Measurements from ENCODE around the gene CLASP2.

- TF ChIP-seq, protein P1, sequence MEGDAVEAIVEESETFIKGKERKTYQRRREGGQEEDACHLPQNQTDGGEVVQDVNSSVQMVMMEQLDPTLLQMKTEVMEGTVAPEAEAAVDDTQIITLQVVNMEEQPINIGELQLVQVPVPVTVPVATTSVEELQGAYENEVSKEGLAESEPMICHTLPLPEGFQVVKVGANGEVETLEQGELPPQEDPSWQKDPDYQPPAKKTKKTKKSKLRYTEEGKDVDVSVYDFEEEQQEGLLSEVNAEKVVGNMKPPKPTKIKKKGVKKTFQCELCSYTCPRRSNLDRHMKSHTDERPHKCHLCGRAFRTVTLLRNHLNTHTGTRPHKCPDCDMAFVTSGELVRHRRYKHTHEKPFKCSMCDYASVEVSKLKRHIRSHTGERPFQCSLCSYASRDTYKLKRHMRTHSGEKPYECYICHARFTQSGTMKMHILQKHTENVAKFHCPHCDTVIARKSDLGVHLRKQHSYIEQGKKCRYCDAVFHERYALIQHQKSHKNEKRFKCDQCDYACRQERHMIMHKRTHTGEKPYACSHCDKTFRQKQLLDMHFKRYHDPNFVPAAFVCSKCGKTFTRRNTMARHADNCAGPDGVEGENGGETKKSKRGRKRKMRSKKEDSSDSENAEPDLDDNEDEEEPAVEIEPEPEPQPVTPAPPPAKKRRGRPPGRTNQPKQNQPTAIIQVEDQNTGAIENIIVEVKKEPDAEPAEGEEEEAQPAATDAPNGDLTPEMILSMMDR (IDR thresholded peaks at IDR 0.05; ENCODE audit: low read length), result no peak
- no peak for TF ChIP-seq EZH2phosphoT487 (IDR thresholded peaks at IDR 0.05; ENCODE audit: low read length)
Measured at GRCh38 chr3:33467786-33468185, 250.3 kb downstream of the CLASP2 start.

Measured in MM.1S (cell line).